Astrocyte (in vitro differentiated cells and primary cell): ENCODE measurements around the gene HMG20B.

Source experiments
- EZH2 ChIP-seq: IDR thresholded peaks from 2 replicates; pipeline ENCODE4 v1.6.1; 2012; ENCODE audit warnings: mild to moderate bottlenecking, low read length, inconsistent platforms; ENCODE audit not compliant: insufficient read depth
- TF ChIP-seq, protein P1 (sequence below): IDR thresholded peaks from 2 replicates; pipeline ENCODE4 v1.5.1; 2011; ENCODE audit warnings: low read depth, mild to moderate bottlenecking, inconsistent platforms, low read length, moderate library complexity; ENCODE audit not compliant: insufficient read depth

DNA sequence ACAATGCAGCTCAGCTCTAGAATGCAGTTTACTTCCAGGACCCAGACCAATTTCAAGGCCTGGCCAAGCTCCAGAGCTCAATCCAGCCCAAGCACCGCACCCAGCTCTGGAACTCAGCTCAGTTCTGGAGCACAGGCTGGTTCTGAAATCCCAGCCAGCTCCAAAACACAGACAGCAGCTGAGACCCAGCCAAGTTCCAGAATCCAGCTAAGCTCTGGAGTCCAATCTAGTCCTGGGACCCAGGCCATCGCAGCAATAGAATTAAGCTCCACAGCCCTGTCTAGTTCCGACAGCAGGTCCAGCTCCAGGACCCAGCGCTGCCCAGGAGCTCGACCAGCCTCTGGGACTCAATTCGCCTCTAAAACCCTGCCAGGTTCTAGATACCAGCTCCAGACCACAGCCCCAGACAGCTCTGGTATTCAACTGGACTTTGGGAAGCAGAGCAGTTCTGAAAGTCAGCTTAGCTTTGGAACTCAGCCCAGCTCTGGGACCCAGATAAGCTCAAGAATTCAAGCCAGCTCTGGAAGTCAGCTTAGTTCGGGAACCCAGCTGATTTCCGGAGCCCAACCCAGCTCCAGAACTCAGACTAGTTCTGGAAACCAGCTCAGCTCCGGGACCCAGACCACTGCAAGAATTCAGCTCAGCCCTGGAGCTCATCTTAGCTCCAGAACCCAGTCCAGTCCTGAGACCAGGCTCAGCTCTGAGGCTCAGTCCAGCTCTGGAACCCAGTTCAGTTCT lies 19.3 kb downstream of the HMG20B start:
- TF ChIP-seq, protein P1, sequence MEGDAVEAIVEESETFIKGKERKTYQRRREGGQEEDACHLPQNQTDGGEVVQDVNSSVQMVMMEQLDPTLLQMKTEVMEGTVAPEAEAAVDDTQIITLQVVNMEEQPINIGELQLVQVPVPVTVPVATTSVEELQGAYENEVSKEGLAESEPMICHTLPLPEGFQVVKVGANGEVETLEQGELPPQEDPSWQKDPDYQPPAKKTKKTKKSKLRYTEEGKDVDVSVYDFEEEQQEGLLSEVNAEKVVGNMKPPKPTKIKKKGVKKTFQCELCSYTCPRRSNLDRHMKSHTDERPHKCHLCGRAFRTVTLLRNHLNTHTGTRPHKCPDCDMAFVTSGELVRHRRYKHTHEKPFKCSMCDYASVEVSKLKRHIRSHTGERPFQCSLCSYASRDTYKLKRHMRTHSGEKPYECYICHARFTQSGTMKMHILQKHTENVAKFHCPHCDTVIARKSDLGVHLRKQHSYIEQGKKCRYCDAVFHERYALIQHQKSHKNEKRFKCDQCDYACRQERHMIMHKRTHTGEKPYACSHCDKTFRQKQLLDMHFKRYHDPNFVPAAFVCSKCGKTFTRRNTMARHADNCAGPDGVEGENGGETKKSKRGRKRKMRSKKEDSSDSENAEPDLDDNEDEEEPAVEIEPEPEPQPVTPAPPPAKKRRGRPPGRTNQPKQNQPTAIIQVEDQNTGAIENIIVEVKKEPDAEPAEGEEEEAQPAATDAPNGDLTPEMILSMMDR: no peak
- TF ChIP-seq EZH2: no peak
